ENCODE measurements around the gene PPP1R1A.

The PPP1R1A gene

GRCh38 chr12:54603173-54603814, 14.8 kb upstream of the PPP1R1A start:
- peak; percentile 43 for DNase-seq

GRCh38 chr12:54602661-54603060, 14.2 kb upstream of the PPP1R1A start:
- DNase-seq: no peak

- DNase-seq: no peak
Observed at GRCh38 chr12:54601841-54602240, 13.4 kb upstream of the PPP1R1A start.

- no peak for DNase-seq
Observed at GRCh38 chr12:54598970-54599369, 10.5 kb upstream of the PPP1R1A start.

- peak; percentile 38 for DNase-seq
Observed at GRCh38 chr12:54596526-54596946, 8.1 kb upstream of the PPP1R1A start.

GRCh38 chr12:54595471-54595870, 7.0 kb upstream of the PPP1R1A start:
- DNase-seq: no peak

- DNase-seq: no peak
Observed at GRCh38 chr12:54593725-54594124, 5.3 kb upstream of the PPP1R1A start.

GRCh38 chr12:54593135-54593534, 4.7 kb upstream of the PPP1R1A start:
- DNase-seq: no peak

- no peak for DNase-seq
Observed at GRCh38 chr12:54592316-54592715, 3.9 kb upstream of the PPP1R1A start.

- no peak for DNase-seq
Observed at GRCh38 chr12:54590978-54591591, 2.6 kb upstream of the PPP1R1A start.

GRCh38 chr12:54589964-54590363, 1.5 kb upstream of the PPP1R1A start:
- DNase-seq: no peak

- no peak for DNase-seq
Observed at GRCh38 chr12:54588890-54589267, 420 bp upstream of the PPP1R1A start.

GRCh38 chr12:54587315-54587873, 1.1 kb downstream of the PPP1R1A start:
- no peak for DNase-seq

GRCh38 chr12:54586620-54587019, 1.8 kb downstream of the PPP1R1A start:
- no peak for DNase-seq

GRCh38 chr12:54585243-54585642, 3.2 kb downstream of the PPP1R1A start:
- DNase-seq: no peak

- DNase-seq: no peak
Observed at GRCh38 chr12:54584128-54584527, 4.3 kb downstream of the PPP1R1A start.

GRCh38 chr12:54583726-54584125, 4.7 kb downstream of the PPP1R1A start:
- no peak for DNase-seq

- no peak for DNase-seq
Observed at GRCh38 chr12:54581412-54581811, 7.0 kb downstream of the PPP1R1A start.

- DNase-seq: peak; percentile 71
Observed at GRCh38 chr12:54579696-54580333, 8.6 kb downstream of the PPP1R1A start.

- no peak for DNase-seq
Observed at GRCh38 chr12:54579258-54579657, 9.2 kb downstream of the PPP1R1A start.

- no peak for DNase-seq
Observed at GRCh38 chr12:54578778-54579177, 9.7 kb downstream of the PPP1R1A start.

GRCh38 chr12:54572881-54573280, 15.6 kb downstream of the PPP1R1A start:
- no peak for DNase-seq

- DNase-seq: no peak
Observed at GRCh38 chr12:54571193-54572188, 17.0 kb downstream of the PPP1R1A start.
